ENCODE results near the gene EMC10.
"Not testable (repeated sequence)": the region's sequence is repeated elsewhere in the genome, so short reads cannot be mapped to it uniquely, and the experiment has no call there.

DNA sequence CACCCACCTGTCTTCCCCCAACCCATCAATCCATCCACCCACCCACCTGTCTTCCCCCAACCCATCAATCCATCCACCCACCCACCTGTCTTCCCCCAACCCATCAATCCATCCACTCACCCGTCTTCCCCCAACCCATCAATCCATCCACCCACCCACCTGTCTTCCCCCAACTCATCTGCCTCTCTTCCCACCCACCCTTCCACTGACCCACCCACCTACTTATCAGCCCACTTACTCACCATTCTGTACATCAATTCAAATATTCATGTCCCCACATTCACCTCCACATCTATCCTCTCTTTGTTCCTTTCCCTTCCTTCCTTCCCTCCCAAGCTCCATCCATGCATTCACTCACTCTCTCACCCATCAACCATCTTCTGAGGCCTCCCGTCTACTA is 37.2 kb upstream of the EMC10 start:
- not testable (repeated sequence) for TF ChIP-seq CTCF (IDR thresholded peaks at IDR 0.05; ENCODE audit: poor library complexity); EZH2 (IDR thresholded peaks at IDR 0.05; ENCODE audit: borderline replicate concordance)
